Measurements from ENCODE around the gene STARD8. TPM values are rescaled to one million over a fixed set of nuclear protein-coding genes. Genes with fewer than 3 reads are reported as not detected.
A peak's percentile ranks its signal among the peaks of the same experiment; 100 is the strongest.

Gene STARD8
- total RNA-seq, 1 donor from 2014 or later: 10.9 TPM

- DNase-seq (ENCODE audit: low spot score): no peak
These were observed 43.6 kb downstream of the STARD8 start for GRCh38 chrX:68690936-68691501.

- no peak for DNase-seq (ENCODE audit: low spot score)
These were observed 44.5 kb downstream of the STARD8 start for GRCh38 chrX:68691921-68692320.

- DNase-seq (ENCODE audit: low spot score): no peak
These were observed 45.2 kb downstream of the STARD8 start for GRCh38 chrX:68692651-68693050.

GRCh38 chrX:68693481-68694434, 46.3 kb downstream of the STARD8 start:
- peak; percentile 62 for DNase-seq (ENCODE audit: low spot score)

- no peak for DNase-seq (ENCODE audit: low spot score)
These were observed 47.2 kb downstream of the STARD8 start for GRCh38 chrX:68694435-68695205.

- DNase-seq (ENCODE audit: low spot score): no peak
These were observed 47.9 kb downstream of the STARD8 start for GRCh38 chrX:68695206-68695845.

GRCh38 chrX:68696267-68696990, 49.0 kb downstream of the STARD8 start:
- no peak for DNase-seq (ENCODE audit: low spot score)

GRCh38 chrX:68697036-68697435, 49.6 kb downstream of the STARD8 start:
- no peak for DNase-seq (ENCODE audit: low spot score)

- DNase-seq (ENCODE audit: low spot score): no peak
These were observed 50.1 kb downstream of the STARD8 start for GRCh38 chrX:68697465-68698125.

GRCh38 chrX:68698942-68699341, 51.5 kb downstream of the STARD8 start:
- DNase-seq (ENCODE audit: low spot score): no peak

GRCh38 chrX:68699960-68700746, 52.7 kb downstream of the STARD8 start:
- DNase-seq (ENCODE audit: low spot score): no peak

GRCh38 chrX:68703369-68703768, 55.9 kb downstream of the STARD8 start:
- no peak for DNase-seq (ENCODE audit: low spot score)

- no peak for DNase-seq (ENCODE audit: low spot score)
These were observed 56.4 kb downstream of the STARD8 start for GRCh38 chrX:68703846-68704245.

- no peak for DNase-seq (ENCODE audit: low spot score)
These were observed 58.5 kb downstream of the STARD8 start for GRCh38 chrX:68705986-68706385.

- no peak for DNase-seq (ENCODE audit: low spot score)
These were observed 61.2 kb downstream of the STARD8 start for GRCh38 chrX:68708503-68709290.

GRCh38 chrX:68710870-68711576, 63.6 kb downstream of the STARD8 start:
- DNase-seq (ENCODE audit: low spot score): no peak

- no peak for DNase-seq (ENCODE audit: low spot score)
These were observed 64.4 kb downstream of the STARD8 start for GRCh38 chrX:68711845-68712244.

- DNase-seq (ENCODE audit: low spot score): no peak
These were observed 67.4 kb downstream of the STARD8 start for GRCh38 chrX:68714856-68715255.
